Endothelial cell of umbilical vein (primary cell): ENCODE results near the gene RBMS2. TPM values are rescaled to one million over a fixed set of nuclear protein-coding genes. Genes with fewer than 3 reads are reported as not detected.

Experiments
- BruUV-seq: library from RNA; stranded (reverse); fragments of 400-500 nt; replicated peaks from 2 replicates; lab custom pipeline; 2021; lab: Mats Ljungman, UMichigan
- CTCF ChIA-PET: fragments of 300-600, 350-600 bp; sonication (Branson Sonifier 250); formaldehyde crosslinking; loops from one replicate; lab custom pipeline; 2021; ENCODE audit warnings: antibody characterized with exemption, inconsistent platforms; lab: Charles Lee
- POLR2A ChIA-PET: fragments of 300-600, 350-600 bp; sonication (Branson Sonifier 250); formaldehyde crosslinking; loops from one replicate; lab custom pipeline; 2021; ENCODE audit warnings: antibody characterized with exemption, inconsistent platforms; lab: Charles Lee
- DNase-seq: peaks from one replicate; pipeline ENCODE4 v3.0.0-alpha.2; 2011; ENCODE audit warnings: low read depth, low spot score
- FAIRE-seq: peaks from 2 replicates; lab custom pipeline; 2011; peaks lifted over from hg19 to GRCh38; lab: Jason Lieb, UNC
- H2AFZ ChIP-seq: 2 replicates; pipeline ENCODE4 v1.6.0; 2012; ENCODE audit warnings: low read depth, low read length, control low read depth, inconsistent platforms
- H3K27ac ChIP-seq: 2 replicates; pipeline ENCODE4 v1.5.1; 2011; ENCODE audit warnings: low read depth, mild to moderate bottlenecking, control low read depth, low read length, moderate library complexity; ENCODE audit not compliant: insufficient read depth
- H3K27me3 ChIP-seq, 2 experiments: 2 replicates each; pipeline versions ENCODE4 v1.6.0 to v1.6.1; 2011; ENCODE audit warnings: low read length in 2 of 2, mixed read lengths in 1 of 2; ENCODE audit not compliant: control insufficient read depth in 2 of 2, insufficient read depth in 2 of 2
- H3K36me3 ChIP-seq, 2 experiments: 2 replicates in 1 of 2; 3 replicates in 1 of 2; pipeline ENCODE4 v1.5.1; 2011; ENCODE audit warnings: low read length in 2 of 2, mild to moderate bottlenecking in 1 of 2, moderate library complexity in 1 of 2; ENCODE audit not compliant: control insufficient read depth in 2 of 2, insufficient read depth in 2 of 2; ENCODE audit errors: extremely low read depth in 1 of 2
- H3K4me1 ChIP-seq: 3 replicates; pipeline ENCODE4 v1.5.1; 2011; ENCODE audit warnings: mild to moderate bottlenecking, low read length; ENCODE audit not compliant: control insufficient read depth, insufficient read depth; ENCODE audit errors: extremely low read depth
- H3K4me2 ChIP-seq: 2 replicates; pipeline ENCODE4 v1.6.1; 2011; ENCODE audit warnings: low read length, control low read depth, mixed read lengths; ENCODE audit not compliant: insufficient read depth
- H3K4me3 ChIP-seq, 3 experiments: fragments of 200-600 bp in 1 of 3; sonication (generic), shearing (Covaris generic) in 1 of 3; replicated peaks in 1 of 3; 2 replicates each; pipeline ENCODE4 v1.5.1; 2011 to 2016; ENCODE audit warnings: control low read depth in 3 of 3, low read length in 3 of 3, mild to moderate bottlenecking in 2 of 3, inconsistent platforms in 1 of 3, low read depth in 1 of 3, moderate library complexity in 1 of 3; ENCODE audit not compliant: insufficient read depth in 1 of 3
- H3K79me2 ChIP-seq: 2 replicates; pipeline ENCODE4 v1.6.0; 2012; ENCODE audit warnings: low read length, inconsistent platforms; ENCODE audit not compliant: control insufficient read depth, insufficient read depth
- H3K9ac ChIP-seq: replicated peaks from 2 replicates; pipeline ENCODE3; 2011; ENCODE audit warnings: low read length, control low read depth; ENCODE audit not compliant: insufficient read depth; ENCODE audit errors: extremely low read depth
- H3K9me1 ChIP-seq: replicated peaks from 3 replicates; pipeline ENCODE4 v1.6.0; 2011; ENCODE audit warnings: mild to moderate bottlenecking, low read length; ENCODE audit not compliant: control insufficient read depth, insufficient read depth; ENCODE audit errors: extremely low read depth
- H3K9me3 ChIP-seq: replicated peaks from 2 replicates; pipeline ENCODE4 v1.5.1; 2012; ENCODE audit warnings: low read length, inconsistent platforms; ENCODE audit not compliant: control insufficient read depth, insufficient read depth
- H4K20me1 ChIP-seq: replicated peaks from 2 replicates; pipeline ENCODE3; 2011; ENCODE audit warnings: mild to moderate bottlenecking, low read length; ENCODE audit not compliant: control insufficient read depth, insufficient read depth; ENCODE audit errors: extremely low read depth
- EZH2 ChIP-seq: IDR thresholded peaks from 2 replicates; pipeline ENCODE4 v1.6.1; 2012; ENCODE audit warnings: borderline replicate concordance, low read depth, mild to moderate bottlenecking, moderate library complexity, low read length, inconsistent platforms; ENCODE audit not compliant: severe bottlenecking
- FOS ChIP-seq: IDR thresholded peaks from 2 replicates; pipeline ENCODE4 v1.6.1; 2011; ENCODE audit warnings: mild to moderate bottlenecking, low read length, moderate library complexity, borderline replicate concordance; ENCODE audit not compliant: insufficient read depth
- GATA2 ChIP-seq: IDR thresholded peaks from 2 replicates; pipeline ENCODE4 v1.7.0; 2011; ENCODE audit warnings: low read depth, mild to moderate bottlenecking, moderate library complexity, mixed read lengths, low read length; ENCODE audit not compliant: insufficient read length, insufficient read depth
- JUN ChIP-seq: IDR thresholded peaks from 2 replicates; pipeline ENCODE4 v1.6.1; 2011; ENCODE audit warnings: borderline replicate concordance, low read depth; ENCODE audit not compliant: insufficient read length, insufficient read depth
- MYC ChIP-seq: IDR thresholded peaks from one replicate; pipeline ENCODE4 v1.6.1; 2011; ENCODE audit warnings: mild to moderate bottlenecking, low read depth, low read length
- POLR2A ChIP-seq: IDR thresholded peaks from 2 replicates; pipeline ENCODE4 v1.6.1; 2012; ENCODE audit warnings: low read depth, mild to moderate bottlenecking, control low read depth, low read length
- POLR2AphosphoS5 ChIP-seq: IDR thresholded peaks from 2 replicates; pipeline ENCODE4 v1.6.1; 2012; ENCODE audit warnings: low read depth, mild to moderate bottlenecking, control low read depth, low read length, moderate library complexity; ENCODE audit not compliant: insufficient read depth
- dilution Hi-C: fragments of 300-500 bp; cut with MboI; formaldehyde crosslinking; loops from one replicate; pipeline ENCODE4 v1.15.0; 2019; ENCODE audit warnings: low sequenced_read_pairs; ENCODE audit not compliant: extremely low pct_ligation_motif_present
- intact Hi-C: fragments of 100-400 bp; cut with micrococcal nuclease; formaldehyde crosslinking; loops from one replicate; pipeline ENCODE4 v1.10.0; 2022
- polyA plus RNA-seq, 4 experiments: library from polyadenylated mRNA; depleted of rRNA in 3 of 4; stranded (reverse) in 3 of 4; unstranded in 1 of 4; fragments of >200 nt; gene quantifications; 2 replicates each; pipeline versions ENCODE4 v1.2.1 to v1.2.3, GENCODE V29; 2011 to 2012; ENCODE audit warnings: missing spikeins in 1 of 4
- total RNA-seq: library from RNA; stranded (reverse); gene quantifications from 2 replicates; pipeline ENCODE4 v1.2.3, GENCODE V29; 2021
- TF ChIP-seq, protein P1 (sequence below), 2 donors: IDR thresholded peaks; 1 replicate in 1 of 2; 2 replicates in 1 of 2; pipeline ENCODE4 v1.5.1; 2011; ENCODE audit warnings: low read length in 2 of 2, mild to moderate bottlenecking in 2 of 2, moderate library complexity in 2 of 2, control low read depth in 1 of 2, inconsistent platforms in 1 of 2, low read depth in 1 of 2; ENCODE audit not compliant: insufficient read depth in 1 of 2; ENCODE audit errors: extremely low read depth in 1 of 2
- TF ChIP-seq, protein P2 (sequence below): IDR thresholded peaks from 2 replicates; pipeline ENCODE4 v1.6.1; 2011; ENCODE audit not compliant: insufficient read depth, insufficient read length

The RBMS2 gene
- total and polyA plus RNA-seq, 2 donors (not counting 3 experiments of a cell fraction or from before 2014, with no cell fraction given), result 66.8 to 103 TPM

DNA sequence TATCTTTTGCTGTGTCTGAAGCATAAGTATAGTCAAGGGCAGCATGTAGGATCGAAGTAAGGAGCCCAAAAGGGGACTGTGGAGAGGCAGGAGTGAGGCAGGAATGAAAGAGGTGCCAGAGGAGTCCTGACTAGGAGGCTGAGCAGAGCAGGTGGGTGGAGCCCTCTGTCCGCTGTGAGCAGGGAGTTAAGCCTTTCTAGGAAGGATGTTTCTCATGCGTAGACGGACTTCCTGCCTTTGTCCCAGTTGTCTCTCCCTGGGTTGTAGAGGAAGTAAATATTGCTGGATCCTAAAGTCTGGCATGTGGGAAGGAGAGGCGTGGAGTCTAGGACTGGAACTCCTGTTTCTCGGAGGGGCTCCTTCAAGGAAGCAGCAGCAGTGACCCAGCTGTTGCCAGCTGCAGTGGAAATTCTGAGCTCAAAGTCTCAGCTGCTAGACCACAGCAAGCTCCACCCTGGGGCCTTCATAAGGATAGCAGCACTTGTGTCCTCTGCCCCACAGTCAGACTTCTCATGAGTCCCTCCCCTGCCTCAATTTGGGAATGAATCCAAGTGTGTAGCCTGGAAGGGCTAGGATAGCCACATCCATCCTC lies 44.0 kb downstream of the RBMS2 start:
- no TSS peak for BruUV-seq
- Histone ChIP-seq H3K4me3 (peak overlapping the region in 1 of 3 experiments; percentile 7), H3K4me1 (peaks cover 19% of the 10 kb centered on the region), H2AFZ (no peak overlapping the region), H3K27ac (peak overlapping the region; percentile 87), H3K4me2 (peak overlapping the region; percentile 73), H3K9ac (peak overlapping the region; percentile 70), H3K79me2 (peaks cover 17% of the 10 kb centered on the region), H3K9me3 (no peaks in the 10 kb centered on the region), H3K36me3 (peaks cover 16% of the 10 kb centered on the region in 2 experiments), H4K20me1 (no peaks in the 10 kb centered on the region), H3K27me3 (no peaks in the 10 kb centered on the region), H3K9me1 (no peaks in the 10 kb centered on the region)
- peak; percentile 97 for FAIRE-seq
- dilution Hi-C loops, result no loop called here
- DNase-seq, result peak; percentile 98
- ChIA-PET POLR2A (interaction anchor here (1.0 kb wide), 1 partner anchor 44 kb away, joined by 5 read pairs; the partner anchor contains the start of gene RBMS2), CTCF (interaction anchor here (0.6 to 6.3 kb wide), 5 partner anchors 11 to 71 kb away, joined by 3 to 53 read pairs (median 5); partner anchors contain the start of gene RBMS2)
- intact Hi-C loops, result loop anchor here (1.0 kb wide), 3 partner anchors 8 to 44 kb away; partner anchors contain the start of gene RBMS2
- TF ChIP-seq POLR2A, result peak; percentile 81
- peak; percentile 57 for TF ChIP-seq JUN
- peak; percentile 92 for TF ChIP-seq POLR2AphosphoS5
- TF ChIP-seq FOS, result peak; percentile 38
- TF ChIP-seq GATA2, result no peak
- TF ChIP-seq MYC, result no peak
- TF ChIP-seq, protein P1, sequence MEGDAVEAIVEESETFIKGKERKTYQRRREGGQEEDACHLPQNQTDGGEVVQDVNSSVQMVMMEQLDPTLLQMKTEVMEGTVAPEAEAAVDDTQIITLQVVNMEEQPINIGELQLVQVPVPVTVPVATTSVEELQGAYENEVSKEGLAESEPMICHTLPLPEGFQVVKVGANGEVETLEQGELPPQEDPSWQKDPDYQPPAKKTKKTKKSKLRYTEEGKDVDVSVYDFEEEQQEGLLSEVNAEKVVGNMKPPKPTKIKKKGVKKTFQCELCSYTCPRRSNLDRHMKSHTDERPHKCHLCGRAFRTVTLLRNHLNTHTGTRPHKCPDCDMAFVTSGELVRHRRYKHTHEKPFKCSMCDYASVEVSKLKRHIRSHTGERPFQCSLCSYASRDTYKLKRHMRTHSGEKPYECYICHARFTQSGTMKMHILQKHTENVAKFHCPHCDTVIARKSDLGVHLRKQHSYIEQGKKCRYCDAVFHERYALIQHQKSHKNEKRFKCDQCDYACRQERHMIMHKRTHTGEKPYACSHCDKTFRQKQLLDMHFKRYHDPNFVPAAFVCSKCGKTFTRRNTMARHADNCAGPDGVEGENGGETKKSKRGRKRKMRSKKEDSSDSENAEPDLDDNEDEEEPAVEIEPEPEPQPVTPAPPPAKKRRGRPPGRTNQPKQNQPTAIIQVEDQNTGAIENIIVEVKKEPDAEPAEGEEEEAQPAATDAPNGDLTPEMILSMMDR (IDR thresholded peaks at IDR 0.05; ENCODE audit: extremely low read depth in 1 of 2, insufficient read depth in 1 of 2, low read depth in 1 of 2, low read length in 2 of 2), result no peak
- TF ChIP-seq EZH2, result no peak
- TF ChIP-seq, protein P2, sequence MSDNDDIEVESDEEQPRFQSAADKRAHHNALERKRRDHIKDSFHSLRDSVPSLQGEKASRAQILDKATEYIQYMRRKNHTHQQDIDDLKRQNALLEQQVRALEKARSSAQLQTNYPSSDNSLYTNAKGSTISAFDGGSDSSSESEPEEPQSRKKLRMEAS, result peak; percentile 28
